HEK293 (cell line): Measurements from ENCODE around the gene MCM6.

Experiments
- MEIS1 ChIP-seq: sonication (generic); formaldehyde crosslinking; IDR thresholded peaks from 2 replicates; pipeline ENCODE4 v1.8.1; 2022; ENCODE audit warnings: missing genetic modification reagents, mild to moderate bottlenecking, borderline replicate concordance
- ZNF274 ChIP-seq, 2 experiments: fragments of 200-500 bp in 1 of 2; fragments of 450-650 bp in 1 of 2; sonication (Bioruptor generic) in 1 of 2; formaldehyde crosslinking in 1 of 2; IDR thresholded peaks; 2 replicates each; pipeline versions ENCODE4 v1.5.1 to v1.6.1; 2014 to 2016; ENCODE audit warnings: borderline replicate concordance in 1 of 2, inconsistent platforms in 1 of 2, low read length in 1 of 2, missing biosample characterization in 1 of 2, missing genetic modification characterization in 1 of 2
- TF ChIP-seq, protein P1 (sequence below): fragments of 450-650 bp; formaldehyde crosslinking; IDR thresholded peaks from 2 replicates; pipeline ENCODE4 v1.5.1; 2016; ENCODE audit warnings: missing biosample characterization, missing genetic modification characterization

DNA sequence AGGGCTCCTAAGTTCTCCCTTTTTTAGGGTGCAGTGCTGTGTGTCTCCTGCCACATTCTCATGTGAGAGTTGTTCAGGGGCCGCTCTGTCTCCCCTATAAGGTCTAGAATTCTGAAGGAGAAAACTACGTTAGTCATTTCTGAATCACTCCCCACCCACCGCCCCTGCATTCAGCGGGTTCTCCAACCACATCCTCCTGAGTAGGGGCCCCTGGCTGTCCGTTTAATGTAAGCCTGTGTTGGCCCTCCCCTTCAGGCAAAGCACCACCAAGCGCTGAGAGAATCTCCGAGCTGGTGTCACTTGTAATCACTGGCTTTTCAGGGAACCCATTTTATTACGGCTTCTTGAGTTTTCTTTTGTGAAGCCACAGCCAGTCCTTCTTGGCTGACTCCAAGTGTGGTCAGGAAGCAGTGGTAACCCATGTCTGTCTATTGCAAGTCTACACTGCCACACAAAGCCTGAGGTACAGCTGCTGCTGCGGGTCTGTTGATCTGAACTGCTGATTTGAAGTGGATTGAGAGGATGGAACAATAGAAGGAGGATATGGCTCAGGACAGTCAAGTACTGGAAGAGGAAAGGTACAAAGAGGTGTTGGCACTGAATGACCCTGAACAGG lies 56.1 kb downstream of the MCM6 start:
- TF ChIP-seq MEIS1 (CRISPR knock-in tag) = no peak
- TF ChIP-seq ZNF274 (IDR thresholded peaks at IDR 0.05; ENCODE audit: low read length) = no peak
- TF ChIP-seq ZNF274 (tag by site-specific recombination; IDR thresholded peaks at IDR 0.05; ENCODE audit: borderline replicate concordance) = no peak
- TF ChIP-seq, protein P1, sequence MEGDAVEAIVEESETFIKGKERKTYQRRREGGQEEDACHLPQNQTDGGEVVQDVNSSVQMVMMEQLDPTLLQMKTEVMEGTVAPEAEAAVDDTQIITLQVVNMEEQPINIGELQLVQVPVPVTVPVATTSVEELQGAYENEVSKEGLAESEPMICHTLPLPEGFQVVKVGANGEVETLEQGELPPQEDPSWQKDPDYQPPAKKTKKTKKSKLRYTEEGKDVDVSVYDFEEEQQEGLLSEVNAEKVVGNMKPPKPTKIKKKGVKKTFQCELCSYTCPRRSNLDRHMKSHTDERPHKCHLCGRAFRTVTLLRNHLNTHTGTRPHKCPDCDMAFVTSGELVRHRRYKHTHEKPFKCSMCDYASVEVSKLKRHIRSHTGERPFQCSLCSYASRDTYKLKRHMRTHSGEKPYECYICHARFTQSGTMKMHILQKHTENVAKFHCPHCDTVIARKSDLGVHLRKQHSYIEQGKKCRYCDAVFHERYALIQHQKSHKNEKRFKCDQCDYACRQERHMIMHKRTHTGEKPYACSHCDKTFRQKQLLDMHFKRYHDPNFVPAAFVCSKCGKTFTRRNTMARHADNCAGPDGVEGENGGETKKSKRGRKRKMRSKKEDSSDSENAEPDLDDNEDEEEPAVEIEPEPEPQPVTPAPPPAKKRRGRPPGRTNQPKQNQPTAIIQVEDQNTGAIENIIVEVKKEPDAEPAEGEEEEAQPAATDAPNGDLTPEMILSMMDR (tag by site-specific recombination) = no peak
